NB4 (cell line): ENCODE results near the gene RAI14.

ENCODE experiments used
- DNase-seq: peaks from one replicate; pipeline ENCODE4 v3.0.0; 2010; ENCODE audit warnings: low read depth
- H3K4me3 ChIP-seq: one replicate; pipeline ENCODE4 v1.5.1; 2011; ENCODE audit warnings: mild to moderate bottlenecking, low read depth, low read length, moderate library complexity
- CTCF ChIP-seq: IDR thresholded peaks from one replicate; pipeline ENCODE4 v1.5.1; 2012; ENCODE audit warnings: low read depth, low read length
- MYC ChIP-seq: IDR thresholded peaks from 2 replicates; pipeline ENCODE4 v1.6.1; 2011; ENCODE audit warnings: low read depth, low read length
- POLR2A ChIP-seq: IDR thresholded peaks from 2 replicates; pipeline ENCODE4 v1.6.1; 2011; ENCODE audit warnings: mild to moderate bottlenecking; ENCODE audit not compliant: insufficient read length; ENCODE audit errors: extremely low read depth
- TF ChIP-seq, protein P1 (sequence below): IDR thresholded peaks from 2 replicates; pipeline ENCODE4 v1.6.1; 2011; ENCODE audit warnings: low read depth, low read length

RAI14 gene

DNA sequence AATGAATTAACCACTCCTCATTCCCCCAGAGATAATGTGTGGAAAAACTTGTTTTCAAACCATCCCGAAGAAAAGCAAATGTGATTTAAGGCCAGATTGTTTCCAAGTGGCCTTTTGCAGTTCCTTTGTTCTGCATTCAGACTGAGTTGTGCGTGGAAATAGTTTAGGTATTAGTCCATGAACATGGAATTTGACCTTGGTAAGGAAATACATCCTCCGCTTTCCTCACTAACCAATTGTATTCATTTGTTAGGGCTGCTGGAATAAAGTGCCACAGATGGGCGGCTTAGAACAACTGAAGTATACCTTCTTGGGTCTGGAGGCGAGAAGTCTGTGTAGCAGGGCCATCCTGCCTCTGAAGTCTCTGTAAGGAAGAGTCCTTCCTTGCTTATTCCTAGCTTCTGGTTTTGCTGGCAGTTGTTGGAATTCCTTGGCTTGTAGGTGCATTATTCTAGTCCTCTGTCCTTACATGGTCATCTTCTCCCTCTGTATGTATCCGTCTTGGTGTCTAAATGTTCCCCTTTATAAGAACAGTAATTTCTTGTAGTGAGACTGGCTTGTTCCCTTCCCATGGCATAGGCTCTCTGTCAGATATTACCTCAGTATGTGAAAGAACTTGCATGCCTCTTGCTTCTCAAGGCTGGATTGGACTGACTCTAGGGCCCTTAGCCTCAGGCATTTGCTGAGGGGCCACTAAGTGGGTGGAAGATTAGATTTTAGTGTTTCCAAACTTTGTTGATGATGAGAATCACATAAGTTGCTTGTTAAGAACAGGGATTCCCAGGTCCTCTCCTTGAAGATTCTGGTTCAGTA lies 53.9 kb downstream of the RAI14 start:
- TF ChIP-seq, protein P1, sequence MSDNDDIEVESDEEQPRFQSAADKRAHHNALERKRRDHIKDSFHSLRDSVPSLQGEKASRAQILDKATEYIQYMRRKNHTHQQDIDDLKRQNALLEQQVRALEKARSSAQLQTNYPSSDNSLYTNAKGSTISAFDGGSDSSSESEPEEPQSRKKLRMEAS, result no peak
- TF ChIP-seq CTCF (no peak), MYC (no peak), POLR2A (no peak)
- DNase-seq, result no peak
- H3K4me3 ChIP-seq, result no peak overlapping the region

GRCh38 chr5:34712565-34712964 lies 56.4 kb downstream of the RAI14 start:
- TF ChIP-seq MYC (no peak), POLR2A (no peak), CTCF (no peak)
- TF ChIP-seq, protein P1, result no peak

DNA sequence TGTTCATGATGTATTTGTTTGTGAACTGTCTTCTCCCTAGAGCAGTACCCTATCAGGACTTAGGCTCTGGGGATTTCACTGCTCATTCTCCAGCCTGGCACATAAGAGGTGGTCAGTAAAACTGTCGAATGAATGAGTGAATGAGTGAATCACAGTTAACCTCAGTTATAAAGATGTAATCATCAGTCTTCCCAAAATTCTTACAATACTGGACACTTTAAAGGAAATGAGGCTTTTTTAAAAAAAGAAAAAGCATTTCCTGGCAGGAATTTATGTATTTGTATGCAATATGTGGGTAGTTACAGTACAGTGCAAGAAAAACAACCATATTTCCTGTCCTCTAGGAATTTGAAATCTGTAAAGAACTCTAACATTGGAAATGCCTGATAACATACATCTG lies 59.6 kb downstream of the RAI14 start:
- TF ChIP-seq, protein P1, result no peak
- no peak for TF ChIP-seq POLR2A
- TF ChIP-seq MYC, result no peak
- TF ChIP-seq CTCF, result no peak

More at GRCh38 chr5:34712565-34712964, 56.4 kb downstream of the RAI14 start:
- no peak overlapping the region for H3K4me3 ChIP-seq
- no peak for DNase-seq

GRCh38 chr5:34716986-34717385 lies 60.9 kb downstream of the RAI14 start:
- DNase-seq, result no peak
- TF ChIP-seq POLR2A, result no peak
- H3K4me3 ChIP-seq, result no peak overlapping the region

More for the DNA sequence above, 59.6 kb downstream of the RAI14 start:
- no peak for DNase-seq
- H3K4me3 ChIP-seq, result no peak overlapping the region

GRCh38 chr5:34717426-34718327 lies 61.5 kb downstream of the RAI14 start:
- no peak for DNase-seq
- H3K4me3 ChIP-seq, result no peak overlapping the region
- TF ChIP-seq, protein P1, result no peak
- TF ChIP-seq CTCF, result no peak
- no peak for TF ChIP-seq POLR2A

GRCh38 chr5:34718516-34718915 lies 62.4 kb downstream of the RAI14 start:
- no peak for DNase-seq
- TF ChIP-seq CTCF (no peak), MYC (no peak), POLR2A (no peak)
- TF ChIP-seq, protein P1, result no peak
- no peak overlapping the region for H3K4me3 ChIP-seq
